GM12864 (cell line): ENCODE results near the gene RPS6KA5.
"Not testable (repeated sequence)": the region's sequence is repeated elsewhere in the genome, so short reads cannot be mapped to it uniquely, and the experiment has no call there.

ENCODE experiments used
- DNase-seq: peaks from one replicate; pipeline ENCODE4 v3.0.0-alpha.2; 2011; ENCODE audit warnings: low read depth
- H3K4me3 ChIP-seq: 2 replicates; pipeline ENCODE4 v1.5.1; 2011; ENCODE audit warnings: mild to moderate bottlenecking, low read depth, low read length, control low read depth
- TF ChIP-seq, protein P1 (sequence below): IDR thresholded peaks from 2 replicates; pipeline ENCODE4 v1.5.1; 2011; ENCODE audit warnings: low read depth, mild to moderate bottlenecking, moderate library complexity, low read length, control low read depth, inconsistent platforms; ENCODE audit errors: missing control alignments

Gene RPS6KA5

DNA sequence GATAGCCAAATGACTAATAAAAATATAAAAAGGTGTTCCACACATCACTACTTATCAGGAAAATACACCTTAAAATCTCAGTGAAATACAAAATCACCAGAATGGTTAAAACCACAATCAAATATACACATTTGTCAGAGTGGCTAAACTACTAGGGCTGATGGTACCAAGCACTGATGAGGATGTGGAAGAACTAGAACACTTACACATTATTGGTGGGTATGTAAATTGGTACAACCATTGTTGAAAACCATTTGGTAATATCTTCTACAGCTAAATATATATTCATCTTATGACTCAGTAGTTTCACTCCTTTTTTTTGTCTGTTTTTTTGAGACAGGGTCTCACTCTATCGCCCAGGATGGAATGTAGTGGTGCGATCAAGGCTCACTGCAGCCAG lies 195.7 kb downstream of the RPS6KA5 start:
- TF ChIP-seq, protein P1, sequence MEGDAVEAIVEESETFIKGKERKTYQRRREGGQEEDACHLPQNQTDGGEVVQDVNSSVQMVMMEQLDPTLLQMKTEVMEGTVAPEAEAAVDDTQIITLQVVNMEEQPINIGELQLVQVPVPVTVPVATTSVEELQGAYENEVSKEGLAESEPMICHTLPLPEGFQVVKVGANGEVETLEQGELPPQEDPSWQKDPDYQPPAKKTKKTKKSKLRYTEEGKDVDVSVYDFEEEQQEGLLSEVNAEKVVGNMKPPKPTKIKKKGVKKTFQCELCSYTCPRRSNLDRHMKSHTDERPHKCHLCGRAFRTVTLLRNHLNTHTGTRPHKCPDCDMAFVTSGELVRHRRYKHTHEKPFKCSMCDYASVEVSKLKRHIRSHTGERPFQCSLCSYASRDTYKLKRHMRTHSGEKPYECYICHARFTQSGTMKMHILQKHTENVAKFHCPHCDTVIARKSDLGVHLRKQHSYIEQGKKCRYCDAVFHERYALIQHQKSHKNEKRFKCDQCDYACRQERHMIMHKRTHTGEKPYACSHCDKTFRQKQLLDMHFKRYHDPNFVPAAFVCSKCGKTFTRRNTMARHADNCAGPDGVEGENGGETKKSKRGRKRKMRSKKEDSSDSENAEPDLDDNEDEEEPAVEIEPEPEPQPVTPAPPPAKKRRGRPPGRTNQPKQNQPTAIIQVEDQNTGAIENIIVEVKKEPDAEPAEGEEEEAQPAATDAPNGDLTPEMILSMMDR = no peak
- no peak overlapping the region for H3K4me3 ChIP-seq
- DNase-seq = no peak

DNA sequence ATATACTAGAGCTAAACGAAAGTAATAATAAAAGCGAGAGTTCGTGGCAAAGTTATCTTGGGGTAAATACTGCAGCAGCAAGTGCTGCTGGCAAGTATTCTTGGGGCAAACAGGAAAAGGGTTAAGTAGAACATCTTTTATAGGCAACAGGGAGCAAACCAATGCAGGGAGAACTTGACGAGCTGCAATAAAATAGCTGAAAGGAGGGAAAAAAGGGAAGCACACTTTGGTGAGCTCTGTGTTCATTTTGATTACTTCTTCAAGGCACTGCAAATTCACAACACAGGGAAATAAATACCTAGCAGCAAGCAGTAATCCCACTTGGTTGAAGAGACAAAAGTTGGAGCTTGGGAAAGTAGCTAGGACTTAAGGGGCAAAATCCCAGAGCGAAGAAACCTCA lies 201.9 kb downstream of the RPS6KA5 start:
- TF ChIP-seq, protein P1 = no peak
- H3K4me3 ChIP-seq = no peak overlapping the region

DNA sequence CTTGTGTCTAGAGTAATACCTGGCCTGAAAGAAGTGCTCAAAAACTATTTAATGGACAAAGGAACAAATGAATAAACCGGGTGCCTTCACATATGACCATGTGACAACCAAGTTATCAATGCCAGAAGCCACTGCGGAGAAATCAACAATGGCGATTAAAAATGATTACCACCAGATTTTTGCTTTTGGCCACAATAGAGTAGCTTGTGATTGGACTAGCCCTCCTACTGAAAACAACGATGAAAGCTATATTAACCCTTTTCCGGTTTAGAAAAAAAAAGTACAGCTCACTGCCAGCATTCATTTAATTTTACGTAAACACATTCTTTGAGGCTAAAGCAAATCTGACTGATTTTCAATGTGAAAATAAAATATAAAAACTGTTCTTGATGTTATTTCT lies 202.6 kb downstream of the RPS6KA5 start:
- DNase-seq = no peak
- H3K4me3 ChIP-seq = no peak overlapping the region
- TF ChIP-seq, protein P1 = no peak

More for the DNA sequence above, 201.9 kb downstream of the RPS6KA5 start:
- no peak for DNase-seq

DNA sequence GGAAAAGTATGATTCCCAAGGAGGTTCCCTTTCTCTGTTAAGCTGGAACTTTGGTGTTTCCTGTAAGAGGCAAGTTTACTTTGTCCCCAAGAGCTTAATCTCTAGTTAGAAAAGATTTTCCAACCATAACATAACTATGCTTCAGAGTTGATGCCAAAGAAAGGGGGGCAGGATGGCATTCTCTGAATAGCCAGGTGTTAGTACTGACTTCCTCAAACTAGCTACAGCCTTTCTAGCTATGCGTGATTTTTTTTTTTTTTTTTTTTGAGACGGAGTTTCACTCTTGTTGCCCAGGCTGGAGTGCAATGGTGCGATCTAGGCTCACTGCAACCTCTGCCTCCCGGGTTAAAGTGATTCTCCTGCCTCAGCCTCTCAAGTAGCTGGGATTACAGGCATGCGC lies 204.3 kb downstream of the RPS6KA5 start:
- not testable (repeated sequence) for DNase-seq, H3K4me3 ChIP-seq

DNA sequence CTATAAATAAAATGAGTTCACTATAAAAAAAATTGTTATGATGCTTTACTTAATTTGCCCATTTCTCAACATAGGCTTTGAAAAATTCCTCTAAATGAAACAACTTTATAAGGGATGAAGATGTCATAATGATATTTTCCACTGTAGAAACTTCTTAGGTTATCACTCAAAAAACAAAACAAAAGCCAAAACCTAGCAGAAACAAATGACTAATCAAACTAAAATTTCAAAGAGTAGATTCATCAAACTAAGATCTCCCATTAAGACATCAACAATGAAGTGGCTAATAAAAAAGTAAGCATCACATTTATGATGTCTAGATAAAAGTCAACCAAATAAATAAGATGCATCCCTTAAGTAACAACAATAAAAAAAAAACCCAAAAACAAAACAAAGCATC lies 207.3 kb downstream of the RPS6KA5 start:
- no peak for DNase-seq
- TF ChIP-seq, protein P1 = no peak
- no peak overlapping the region for H3K4me3 ChIP-seq

DNA sequence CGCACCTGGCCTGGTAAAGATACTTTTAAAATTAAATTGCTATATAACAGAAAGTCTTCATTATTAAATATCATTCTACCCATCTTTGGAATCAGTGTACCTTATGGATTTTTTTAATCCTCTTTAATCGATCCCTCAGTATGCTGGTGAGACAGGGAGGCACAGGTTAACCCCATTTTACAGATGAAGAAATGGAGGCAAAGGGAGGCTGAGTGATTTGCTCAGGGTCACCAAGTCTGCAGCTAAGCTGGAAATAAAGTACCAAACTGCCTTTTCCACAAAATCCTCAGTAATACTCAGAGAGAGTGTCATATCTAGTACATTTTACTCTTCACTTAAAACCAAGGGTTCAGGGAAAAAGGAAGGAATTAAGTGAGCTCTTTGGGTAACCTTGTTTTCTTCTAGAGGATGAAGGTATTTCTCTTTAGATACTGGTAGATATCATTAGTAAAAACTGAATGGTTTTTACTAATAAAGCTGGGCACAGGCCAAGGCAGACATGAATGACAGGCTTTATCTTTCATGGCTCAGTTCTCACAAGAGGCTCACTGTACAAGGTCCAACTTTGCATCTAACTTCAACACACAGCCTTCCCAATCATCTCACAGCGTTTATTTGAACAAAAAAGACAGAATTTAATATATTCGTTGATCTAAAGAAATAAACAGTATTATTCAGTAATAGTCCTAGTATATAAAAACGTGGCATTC lies 209.0 kb downstream of the RPS6KA5 start:
- DNase-seq = no peak
- no peak overlapping the region for H3K4me3 ChIP-seq
- TF ChIP-seq, protein P1 = no peak

DNA sequence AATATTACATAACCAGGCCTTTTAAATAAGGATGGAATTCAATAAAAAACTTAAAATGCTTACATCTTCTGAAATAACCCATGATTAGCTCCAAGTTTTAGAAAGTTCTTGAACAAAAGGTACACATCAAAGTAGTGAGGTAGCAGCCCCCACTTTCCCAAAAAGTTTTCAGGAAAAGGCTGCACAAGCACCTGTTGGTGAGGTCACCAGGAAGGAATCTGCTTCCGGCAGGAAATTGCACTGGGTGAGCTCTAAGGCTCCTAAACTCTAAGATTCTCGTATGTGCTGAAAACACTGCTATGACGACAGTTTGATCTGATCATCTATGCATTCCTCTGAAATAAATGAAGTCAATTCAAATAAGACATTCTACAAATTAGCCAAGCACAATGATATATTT lies 210.0 kb downstream of the RPS6KA5 start:
- TF ChIP-seq, protein P1 = no peak
- no peak overlapping the region for H3K4me3 ChIP-seq
- DNase-seq = no peak
